Measurements from ENCODE around the gene ALKBH3. TPM values are rescaled to one million over a fixed set of nuclear protein-coding genes. Genes with fewer than 3 reads are reported as not detected.

Gene ALKBH3
- total RNA-seq, 1 experiment from 2014 or later, result 36.7 TPM

DNA sequence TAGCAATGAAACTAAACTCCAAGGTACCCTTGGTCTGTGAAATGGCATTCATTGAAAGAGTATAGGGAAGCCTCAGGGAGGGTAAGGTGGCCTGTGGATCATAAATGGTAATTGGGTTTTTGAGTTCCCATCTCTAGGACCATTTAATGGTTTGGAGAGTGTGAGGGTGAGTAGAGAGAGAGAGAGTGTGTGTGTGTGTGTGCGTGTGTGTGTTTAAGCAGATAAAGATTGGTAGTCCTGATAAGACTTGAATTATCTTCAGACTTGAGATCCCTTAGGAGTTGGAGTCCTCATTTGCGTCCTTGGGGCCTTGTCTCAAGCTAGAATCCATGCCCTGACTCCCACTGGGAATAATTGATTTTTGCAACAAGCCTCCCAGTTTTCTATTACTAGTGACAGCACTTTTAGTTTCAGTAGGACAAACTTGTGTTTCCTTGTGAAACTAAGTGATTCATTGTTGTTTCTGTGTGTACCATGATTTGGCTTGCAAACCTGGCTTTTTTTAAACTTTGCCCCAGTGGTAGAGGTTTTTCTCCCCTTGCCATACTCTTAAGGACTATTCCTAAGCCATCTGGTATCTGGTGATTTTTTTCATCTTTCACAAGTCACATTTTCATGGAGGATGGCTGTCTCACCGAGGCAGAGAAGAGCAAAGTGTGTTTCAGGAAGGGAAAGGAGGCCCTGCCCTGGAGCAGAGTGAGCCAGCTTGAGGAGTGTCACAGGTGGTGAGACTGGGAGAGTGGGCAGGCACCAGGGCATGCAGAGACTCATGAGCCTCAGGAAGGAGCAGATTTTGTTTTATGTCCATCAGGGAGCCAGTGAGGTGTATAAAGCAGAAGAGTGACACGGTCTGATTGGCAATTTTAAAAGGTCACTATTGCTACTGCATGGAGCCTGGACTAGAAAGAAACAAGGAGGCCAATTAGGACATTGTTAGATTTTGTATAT is 26.7 kb downstream of the ALKBH3 start:
- ChIA-PET POLR2A (no interaction called here), CTCF (no interaction called here), RAD21 (ENCODE audit: low non-redundant PET in 1 of 2, low total read pairs in 2 of 2, uncharacterized antibody in 2 of 2, unreplicated experiment in 2 of 2) (no interaction called here)
- Histone ChIP-seq H3K27me3 (ENCODE audit: insufficient read depth, low read length) (no peaks in the 10 kb centered on the region), H3K4me3 (replicated peaks in 1 of 2; ENCODE audit: low read depth in 1 of 2, low read length in 2 of 2) (no peak overlapping the region), H3K27ac (ENCODE audit: low read depth, low read length) (no peak overlapping the region), H4K20me1 (ENCODE audit: insufficient read depth) (no peaks in the 10 kb centered on the region), H2AFZ (ENCODE audit: low read depth, low read length, poor library complexity, severe bottlenecking) (no peak overlapping the region), H3K9ac (ENCODE audit: low read length) (no peak overlapping the region), H3K9me3 (ENCODE audit: control insufficient read depth in 1 of 2, insufficient read depth in 1 of 2, low read depth in 1 of 2, low read length in 2 of 2) (no peaks in the 10 kb centered on the region), H3K4me1 (ENCODE audit: control insufficient read depth in 1 of 2, insufficient read depth in 2 of 2, low read length in 2 of 2) (no peaks in the 10 kb centered on the region), H3K4me2 (ENCODE audit: low read length) (no peak overlapping the region), H3K36me3 (ENCODE audit: control insufficient read depth in 1 of 2, insufficient read depth in 2 of 2, low read length in 2 of 2) (peaks cover 0 to 4% of the 10 kb centered on the region in 2 experiments; a peak in 2 of 4 replicates), H3K79me2 (ENCODE audit: insufficient read depth, low read length) (no peaks in the 10 kb centered on the region), H3K9me2 (ENCODE audit: insufficient read depth) (no peaks in the 10 kb centered on the region)
- TF ChIP-seq, protein P1, sequence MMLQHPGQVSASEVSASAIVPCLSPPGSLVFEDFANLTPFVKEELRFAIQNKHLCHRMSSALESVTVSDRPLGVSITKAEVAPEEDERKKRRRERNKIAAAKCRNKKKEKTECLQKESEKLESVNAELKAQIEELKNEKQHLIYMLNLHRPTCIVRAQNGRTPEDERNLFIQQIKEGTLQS (IDR thresholded peaks at IDR 0.05), result no peak
- TF ChIP-seq ZNF274 (IDR thresholded peaks at IDR 0.05; ENCODE audit: low read depth, low read length), result no peak
- TF ChIP-seq TCF7L2 (IDR thresholded peaks at IDR 0.05; ENCODE audit: borderline replicate concordance, extremely low read depth, insufficient read depth, insufficient read length), result no peak
- TF ChIP-seq, protein P2, sequence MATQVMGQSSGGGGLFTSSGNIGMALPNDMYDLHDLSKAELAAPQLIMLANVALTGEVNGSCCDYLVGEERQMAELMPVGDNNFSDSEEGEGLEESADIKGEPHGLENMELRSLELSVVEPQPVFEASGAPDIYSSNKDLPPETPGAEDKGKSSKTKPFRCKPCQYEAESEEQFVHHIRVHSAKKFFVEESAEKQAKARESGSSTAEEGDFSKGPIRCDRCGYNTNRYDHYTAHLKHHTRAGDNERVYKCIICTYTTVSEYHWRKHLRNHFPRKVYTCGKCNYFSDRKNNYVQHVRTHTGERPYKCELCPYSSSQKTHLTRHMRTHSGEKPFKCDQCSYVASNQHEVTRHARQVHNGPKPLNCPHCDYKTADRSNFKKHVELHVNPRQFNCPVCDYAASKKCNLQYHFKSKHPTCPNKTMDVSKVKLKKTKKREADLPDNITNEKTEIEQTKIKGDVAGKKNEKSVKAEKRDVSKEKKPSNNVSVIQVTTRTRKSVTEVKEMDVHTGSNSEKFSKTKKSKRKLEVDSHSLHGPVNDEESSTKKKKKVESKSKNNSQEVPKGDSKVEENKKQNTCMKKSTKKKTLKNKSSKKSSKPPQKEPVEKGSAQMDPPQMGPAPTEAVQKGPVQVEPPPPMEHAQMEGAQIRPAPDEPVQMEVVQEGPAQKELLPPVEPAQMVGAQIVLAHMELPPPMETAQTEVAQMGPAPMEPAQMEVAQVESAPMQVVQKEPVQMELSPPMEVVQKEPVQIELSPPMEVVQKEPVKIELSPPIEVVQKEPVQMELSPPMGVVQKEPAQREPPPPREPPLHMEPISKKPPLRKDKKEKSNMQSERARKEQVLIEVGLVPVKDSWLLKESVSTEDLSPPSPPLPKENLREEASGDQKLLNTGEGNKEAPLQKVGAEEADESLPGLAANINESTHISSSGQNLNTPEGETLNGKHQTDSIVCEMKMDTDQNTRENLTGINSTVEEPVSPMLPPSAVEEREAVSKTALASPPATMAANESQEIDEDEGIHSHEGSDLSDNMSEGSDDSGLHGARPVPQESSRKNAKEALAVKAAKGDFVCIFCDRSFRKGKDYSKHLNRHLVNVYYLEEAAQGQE (IDR thresholded peaks at IDR 0.05; ENCODE audit: low read depth), result no peak
- no peak for TF ChIP-seq SP1 (IDR thresholded peaks at IDR 0.05; ENCODE audit: low read depth)
- no peak for TF ChIP-seq ELF1 (IDR thresholded peaks at IDR 0.05; ENCODE audit: borderline replicate concordance, low read depth)
- no peak for TF ChIP-seq YY1 (IDR thresholded peaks at IDR 0.05; ENCODE audit: extremely low read depth, insufficient replicate concordance, low read depth, low read length)
- TF ChIP-seq ZFX (IDR thresholded peaks at IDR 0.05), result no peak
- no peak for TF ChIP-seq RAD21 (IDR thresholded peaks at IDR 0.05; ENCODE audit: low read depth)
- no peak for TF ChIP-seq POLR2A (IDR thresholded peaks at IDR 0.05; ENCODE audit: borderline replicate concordance, extremely low read depth, insufficient read depth, insufficient read length)
- TF ChIP-seq, protein P3, sequence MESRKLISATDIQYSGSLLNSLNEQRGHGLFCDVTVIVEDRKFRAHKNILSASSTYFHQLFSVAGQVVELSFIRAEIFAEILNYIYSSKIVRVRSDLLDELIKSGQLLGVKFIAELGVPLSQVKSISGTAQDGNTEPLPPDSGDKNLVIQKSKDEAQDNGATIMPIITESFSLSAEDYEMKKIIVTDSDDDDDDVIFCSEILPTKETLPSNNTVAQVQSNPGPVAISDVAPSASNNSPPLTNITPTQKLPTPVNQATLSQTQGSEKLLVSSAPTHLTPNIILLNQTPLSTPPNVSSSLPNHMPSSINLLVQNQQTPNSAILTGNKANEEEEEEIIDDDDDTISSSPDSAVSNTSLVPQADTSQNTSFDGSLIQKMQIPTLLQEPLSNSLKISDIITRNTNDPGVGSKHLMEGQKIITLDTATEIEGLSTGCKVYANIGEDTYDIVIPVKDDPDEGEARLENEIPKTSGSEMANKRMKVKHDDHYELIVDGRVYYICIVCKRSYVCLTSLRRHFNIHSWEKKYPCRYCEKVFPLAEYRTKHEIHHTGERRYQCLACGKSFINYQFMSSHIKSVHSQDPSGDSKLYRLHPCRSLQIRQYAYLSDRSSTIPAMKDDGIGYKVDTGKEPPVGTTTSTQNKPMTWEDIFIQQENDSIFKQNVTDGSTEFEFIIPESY (IDR thresholded peaks at IDR 0.05; ENCODE audit: extremely low read depth, insufficient replicate concordance, low read length), result no peak
- TF ChIP-seq JUND (IDR thresholded peaks at IDR 0.05), result no peak
- no peak for DNase-seq (ENCODE audit: low read depth, low spot score)
- no peak for ATAC-seq
- BruUV-seq (replicated peaks), result no TSS peak
- intact Hi-C loops (cut with micrococcal nuclease), result no loop called here
